HG02970 (cell line): Measurements from ENCODE around the gene CTNNBL1.
"Not testable (repeated sequence)": the region's sequence is repeated elsewhere in the genome, so short reads cannot be mapped to it uniquely, and the experiment has no call there.

Experiments used
- ATAC-seq: cut with Tn5 transposase; IDR thresholded peaks from one replicate; pipeline ENCODE4 v1.9.1; 2021; ENCODE audit warnings: mild to moderate bottlenecking, moderate library complexity, moderate number of reproducible peaks; ENCODE audit not compliant: unreplicated experiment, low FRiP score

Gene CTNNBL1

GRCh38 chr20:37677969-37678861 is 15.6 kb upstream of the CTNNBL1 start:
- no peak for ATAC-seq

DNA sequence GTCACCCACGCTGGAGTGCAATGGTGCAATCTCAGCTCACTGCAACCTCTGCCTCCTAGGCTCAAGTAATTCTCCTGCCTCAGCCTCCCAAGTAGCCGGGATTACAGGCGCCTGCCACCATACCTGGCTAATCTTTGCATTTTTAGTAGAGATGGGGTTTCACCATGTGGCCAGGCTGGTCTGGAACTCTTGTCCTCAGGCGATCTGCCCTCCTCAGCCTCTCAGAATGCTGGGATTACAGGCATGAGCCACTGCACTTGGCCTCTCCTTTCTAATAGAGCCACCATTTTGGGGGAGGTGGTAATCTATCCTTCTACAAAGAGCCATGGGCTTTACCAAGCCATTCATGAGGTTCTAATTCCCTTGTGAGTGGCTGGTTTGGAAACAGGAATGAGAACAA is 14.1 kb upstream of the CTNNBL1 start:
- ATAC-seq = not testable (repeated sequence)

DNA sequence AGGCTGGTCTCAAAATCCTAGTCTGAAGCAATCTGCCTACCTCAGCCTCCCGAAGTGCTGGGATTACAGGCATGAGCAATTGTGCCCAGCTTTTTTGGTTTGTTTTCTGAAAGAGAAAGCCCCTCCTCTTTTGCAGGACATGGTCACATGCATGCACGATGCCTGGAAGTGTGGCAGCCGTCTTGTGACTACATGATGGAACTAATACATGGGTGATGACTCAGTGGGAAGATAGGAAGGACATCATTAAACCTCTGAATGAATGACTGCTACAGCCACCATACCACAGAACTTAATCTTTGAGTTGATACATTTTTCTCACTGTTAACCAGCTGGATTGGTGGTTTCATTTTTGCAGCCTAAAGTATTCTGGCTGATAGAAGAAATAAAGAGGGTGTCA is 13.4 kb upstream of the CTNNBL1 start:
- no peak for ATAC-seq

- no peak for ATAC-seq
Measured at GRCh38 chr20:37681384-37682112, 12.3 kb upstream of the CTNNBL1 start.

- not testable (repeated sequence) for ATAC-seq
Measured at GRCh38 chr20:37683146-37683545, 10.7 kb upstream of the CTNNBL1 start.

GRCh38 chr20:37686762-37687477 is 6.9 kb upstream of the CTNNBL1 start:
- no peak for ATAC-seq

GRCh38 chr20:37687478-37687805 is 6.4 kb upstream of the CTNNBL1 start:
- ATAC-seq = no peak

DNA sequence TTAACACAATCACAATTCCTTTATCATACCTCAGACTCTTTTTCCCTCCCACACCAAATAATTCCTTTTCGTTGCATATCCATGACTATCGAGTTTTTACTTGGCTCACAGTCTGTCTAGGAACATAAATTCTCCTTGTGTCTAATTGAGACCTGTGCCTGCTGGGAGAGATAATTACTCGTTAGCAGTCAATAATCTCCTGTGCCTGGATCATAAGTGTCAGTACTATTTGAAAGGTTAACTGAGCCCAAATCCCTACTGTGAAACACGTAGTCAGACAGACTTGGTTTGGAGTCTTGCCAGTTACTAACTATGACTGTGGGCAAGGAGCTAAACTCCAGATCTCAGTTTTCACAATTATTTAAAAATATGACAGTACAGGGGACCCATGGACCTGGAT is 5.7 kb upstream of the CTNNBL1 start:
- ATAC-seq = no peak

DNA sequence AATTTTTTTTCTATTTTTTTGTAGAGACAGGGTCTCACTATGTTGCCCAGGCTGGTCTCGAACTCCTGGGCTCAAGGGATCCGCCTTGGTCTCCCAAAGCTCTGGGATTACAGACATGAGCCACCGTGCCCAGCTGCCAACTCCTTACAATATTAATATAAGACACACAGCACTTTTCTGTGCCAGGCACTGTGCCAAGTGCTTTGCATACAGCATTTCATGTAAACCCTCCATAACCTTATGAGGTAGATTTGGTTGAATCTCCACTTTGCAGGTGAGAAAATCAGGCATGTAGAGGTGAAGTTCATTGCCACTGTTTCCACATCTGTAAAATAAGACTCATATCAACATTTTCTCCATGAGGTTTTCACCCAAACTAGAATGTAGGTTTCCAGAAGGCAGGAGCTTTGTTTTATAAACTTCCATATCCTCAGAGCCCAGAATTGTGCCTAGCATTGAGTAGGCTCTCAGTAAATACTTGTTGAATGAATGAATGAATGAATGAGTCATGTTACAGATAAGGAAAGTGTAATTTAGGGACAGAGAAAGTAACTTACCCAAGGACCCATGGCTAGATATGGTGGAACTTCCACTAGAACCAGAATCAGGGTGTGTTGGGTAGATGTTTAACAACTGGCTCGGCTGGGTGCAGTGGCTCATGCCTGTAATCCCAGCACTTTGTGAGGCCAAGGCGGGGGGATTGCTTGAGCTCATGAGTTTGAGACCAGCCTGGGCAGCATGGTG is 3.0 kb upstream of the CTNNBL1 start:
- no peak for ATAC-seq

- ATAC-seq = no peak
Measured at GRCh38 chr20:37692459-37693166, 1.2 kb upstream of the CTNNBL1 start.

DNA sequence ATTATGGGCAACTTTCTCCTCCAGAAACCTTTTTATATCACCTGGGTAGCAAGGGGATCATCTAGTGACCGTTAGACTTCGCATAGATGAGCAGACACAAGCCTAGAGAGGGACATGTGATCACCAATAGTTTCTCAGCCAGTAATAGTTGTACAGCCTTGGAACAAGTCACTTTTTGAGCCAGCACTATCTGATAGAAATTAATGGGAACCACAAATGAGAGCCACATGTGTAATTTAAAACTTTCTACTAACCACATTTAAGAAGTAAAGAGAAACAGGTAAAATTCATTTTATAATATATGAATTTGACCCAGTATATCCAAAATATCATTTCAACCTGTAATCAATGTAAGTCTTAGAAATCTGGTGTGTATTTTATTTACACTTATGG is 592 bp upstream of the CTNNBL1 start:
- ATAC-seq = no peak

DNA sequence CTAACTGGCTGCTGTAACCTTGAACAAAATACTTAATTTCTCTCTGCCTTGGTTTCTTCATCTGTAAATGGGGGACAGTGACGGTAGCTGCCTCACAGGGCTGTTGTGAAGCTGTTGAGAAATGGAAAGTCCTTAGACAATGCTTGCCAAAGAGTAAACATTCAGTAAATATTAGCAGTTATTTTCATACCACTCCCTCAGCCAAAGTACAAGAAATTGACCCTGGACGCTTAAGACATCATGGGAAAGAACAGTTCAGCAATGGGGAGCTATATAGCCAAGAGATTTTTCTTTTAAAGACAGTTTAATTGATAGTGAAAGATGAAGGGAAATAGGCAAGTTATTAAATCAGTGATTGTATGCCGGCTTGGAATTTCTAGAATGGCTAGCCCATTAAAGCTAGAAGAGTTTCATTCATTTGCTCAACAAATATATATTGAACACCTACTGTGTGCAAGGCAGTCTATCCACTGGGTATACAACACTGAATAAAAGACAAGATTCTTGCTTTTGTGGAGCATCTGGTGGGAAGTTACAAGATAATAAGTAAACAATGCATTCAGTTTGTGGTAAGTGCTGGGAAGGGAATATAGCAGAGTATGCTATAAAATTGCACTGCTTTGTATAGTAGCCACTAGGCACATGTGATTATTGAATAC is 2.0 kb downstream of the CTNNBL1 start:
- no peak for ATAC-seq

GRCh38 chr20:37697314-37697713 is 3.5 kb downstream of the CTNNBL1 start:
- no peak for ATAC-seq

GRCh38 chr20:37699202-37699601 is 5.4 kb downstream of the CTNNBL1 start:
- ATAC-seq = no peak

DNA sequence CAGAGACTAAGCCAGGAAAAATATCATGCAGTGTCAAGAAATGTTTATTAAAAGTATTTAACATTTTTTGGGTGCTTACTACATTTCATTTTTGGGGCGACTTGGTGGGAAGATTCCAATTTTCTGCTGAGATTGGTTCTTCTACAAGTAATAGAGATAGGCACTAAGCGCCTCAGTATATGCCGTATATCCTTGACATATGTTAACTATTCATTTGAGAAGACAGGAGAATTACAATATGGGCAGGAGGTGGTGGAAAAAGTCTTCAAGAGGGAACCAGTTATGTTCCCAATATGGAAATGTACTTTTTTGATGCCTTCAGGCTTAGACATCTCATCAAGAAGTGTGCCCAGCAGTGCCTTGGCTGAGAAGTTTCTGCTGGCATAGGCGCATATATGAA is 6.5 kb downstream of the CTNNBL1 start:
- no peak for ATAC-seq

DNA sequence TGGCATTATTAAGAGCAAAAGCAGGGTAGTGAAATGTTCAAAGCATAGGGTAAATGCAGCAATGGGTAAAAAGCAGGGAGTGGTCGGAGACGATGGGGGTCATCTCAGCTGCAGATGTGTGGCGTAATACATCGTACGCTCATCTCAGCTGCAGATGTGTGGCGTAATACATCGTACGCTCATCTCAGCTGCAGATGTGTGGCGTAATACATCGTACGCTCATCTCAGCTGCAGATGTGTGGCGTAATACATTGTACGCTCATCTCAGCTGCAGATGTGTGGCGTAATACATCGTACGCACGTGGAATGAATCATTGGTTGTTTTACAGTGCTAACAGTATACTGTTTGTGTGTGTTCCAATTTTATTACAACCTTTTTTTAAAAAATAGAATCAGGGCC is 7.8 kb downstream of the CTNNBL1 start:
- not testable (repeated sequence) for ATAC-seq

DNA sequence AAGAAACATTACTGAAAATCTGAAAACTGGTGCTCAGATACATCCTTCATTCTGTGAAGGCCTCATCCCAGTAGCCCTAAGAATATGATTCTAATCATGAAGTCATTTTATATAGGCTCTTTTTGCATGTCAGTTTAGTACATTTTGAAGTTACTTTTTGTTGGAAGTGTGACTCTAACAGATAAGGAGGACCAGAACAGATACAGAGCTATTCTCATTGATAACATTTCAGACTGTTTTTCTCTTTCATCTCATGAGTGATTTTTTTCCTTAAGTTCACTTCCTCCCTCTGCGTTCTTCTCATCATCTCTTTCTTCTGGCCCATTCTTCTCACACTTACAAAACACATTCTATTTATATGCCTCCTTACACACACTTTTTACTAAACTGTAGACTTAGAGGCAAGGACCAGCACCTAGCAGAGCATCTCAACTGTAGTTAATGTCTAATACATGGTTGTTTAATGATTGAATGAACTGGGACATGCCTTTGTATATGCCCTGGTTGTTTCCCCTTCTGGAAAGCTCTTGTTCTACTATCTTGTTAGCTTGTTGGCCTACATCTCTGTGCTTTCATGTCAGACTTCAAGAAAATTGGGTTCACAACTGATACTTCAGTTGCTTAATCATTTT is 8.7 kb downstream of the CTNNBL1 start:
- ATAC-seq = no peak

- no peak for ATAC-seq
Measured at GRCh38 chr20:37703035-37703845, 9.4 kb downstream of the CTNNBL1 start.
